Activated CD4-positive, alpha-beta T cell treated with anti-CD3 and anti-CD28 coated beads for 24 hours (primary cell): ENCODE measurements around the gene AP2S1.
"Not testable (repeated sequence)": the region's sequence is repeated elsewhere in the genome, so short reads cannot be mapped to it uniquely, and the experiment has no call there.

Experiments used
- DNase-seq, 2 donors: peaks; one replicate each; pipeline ENCODE4 v3.0.0-alpha.2; 2020; ENCODE audit warnings: low read depth in 2 of 2

The AP2S1 gene

DNA sequence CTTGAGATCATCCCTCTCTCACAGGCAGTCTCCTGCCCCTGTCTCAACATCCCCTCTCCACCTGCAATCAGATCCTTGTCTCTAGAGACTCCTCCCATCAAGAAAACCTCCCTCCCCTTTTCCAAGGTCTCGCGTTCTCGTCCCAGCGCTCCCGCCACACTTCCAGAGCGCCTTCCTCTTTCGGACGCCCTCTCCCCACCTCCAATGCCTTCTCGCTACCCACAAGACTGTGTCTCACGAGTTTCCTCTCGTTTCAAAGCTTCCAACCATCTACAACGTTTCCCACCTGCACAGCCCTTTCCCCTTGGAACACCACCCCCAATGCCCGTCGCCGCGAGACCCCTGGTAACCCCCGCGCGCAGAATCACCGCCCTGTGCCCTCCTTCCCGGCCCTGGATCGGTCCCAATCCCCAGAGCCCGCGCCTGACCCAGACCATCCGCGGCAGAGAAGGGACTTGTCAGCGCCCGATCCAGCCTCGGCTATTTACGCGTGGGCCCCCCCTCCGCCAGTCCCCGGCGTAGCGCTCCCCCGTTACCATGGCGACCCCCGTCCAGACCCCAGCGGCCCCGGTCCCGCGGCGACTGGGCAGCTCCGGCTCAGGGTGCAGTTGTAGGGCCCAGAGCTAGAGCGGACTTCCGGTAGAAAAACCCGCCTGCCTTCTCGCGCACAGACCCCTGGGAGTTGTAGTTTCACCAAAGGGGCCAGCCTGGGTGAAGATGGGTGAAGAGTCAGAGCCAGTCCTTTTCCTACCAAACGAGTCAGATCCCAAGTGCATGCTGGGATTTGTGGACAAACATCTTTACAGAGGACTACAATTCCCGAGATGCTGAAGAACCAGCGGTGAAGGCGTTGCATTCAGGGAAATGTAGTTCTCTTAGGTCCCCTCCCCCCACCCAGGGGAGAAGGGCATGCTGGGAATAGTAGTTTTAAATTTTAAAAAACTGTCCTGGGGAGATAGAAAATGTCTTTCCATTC is at the start of gene AP2S1:
TSS of gene AP2S1 (minus strand) at position 619 of the 976 bp plus-strand sequence. CDS start at position 539, 80 bp downstream.
- DNase-seq: peak; percentile 84

DNA sequence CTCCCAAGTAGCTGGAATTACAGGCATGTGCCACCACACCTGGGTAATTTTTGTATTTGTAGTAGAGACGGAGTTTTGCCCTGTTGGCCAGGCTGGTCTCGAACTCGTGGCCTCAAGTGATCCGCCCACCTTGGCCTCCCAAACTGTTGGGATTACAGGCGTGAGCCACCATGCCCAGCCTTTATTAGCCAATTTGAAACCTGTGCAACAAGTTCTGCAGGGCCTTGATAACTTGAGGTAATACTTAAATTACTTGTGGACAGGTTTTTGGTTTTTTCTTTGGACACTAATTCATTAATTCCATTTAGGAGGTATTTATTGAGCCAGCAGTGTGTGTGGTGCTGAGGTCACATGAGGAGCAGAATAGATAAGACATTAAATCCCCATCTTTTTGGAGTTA is 49.7 kb upstream of the AP2S1 start:
- DNase-seq: no peak

DNA sequence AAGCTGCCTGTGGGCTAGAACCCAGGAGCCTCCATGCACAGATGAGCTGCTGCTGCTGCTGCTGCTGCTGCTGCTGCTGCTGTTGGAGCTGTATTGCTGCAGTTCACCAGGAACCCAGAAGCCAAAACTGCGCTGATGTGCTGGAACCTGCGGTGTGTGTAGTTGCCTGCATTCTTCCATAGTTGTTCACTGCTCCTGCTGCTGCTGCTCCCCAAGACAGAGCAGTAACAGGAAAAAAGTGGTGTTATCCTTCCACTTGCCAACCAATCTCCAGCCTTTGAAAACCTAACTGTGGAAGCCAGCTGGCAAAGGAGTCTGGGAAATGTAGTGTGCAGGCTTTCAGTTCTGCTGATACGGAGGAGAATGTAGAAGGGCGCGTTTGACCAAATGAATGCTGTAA is 48.1 kb upstream of the AP2S1 start:
- no peak for DNase-seq

DNA sequence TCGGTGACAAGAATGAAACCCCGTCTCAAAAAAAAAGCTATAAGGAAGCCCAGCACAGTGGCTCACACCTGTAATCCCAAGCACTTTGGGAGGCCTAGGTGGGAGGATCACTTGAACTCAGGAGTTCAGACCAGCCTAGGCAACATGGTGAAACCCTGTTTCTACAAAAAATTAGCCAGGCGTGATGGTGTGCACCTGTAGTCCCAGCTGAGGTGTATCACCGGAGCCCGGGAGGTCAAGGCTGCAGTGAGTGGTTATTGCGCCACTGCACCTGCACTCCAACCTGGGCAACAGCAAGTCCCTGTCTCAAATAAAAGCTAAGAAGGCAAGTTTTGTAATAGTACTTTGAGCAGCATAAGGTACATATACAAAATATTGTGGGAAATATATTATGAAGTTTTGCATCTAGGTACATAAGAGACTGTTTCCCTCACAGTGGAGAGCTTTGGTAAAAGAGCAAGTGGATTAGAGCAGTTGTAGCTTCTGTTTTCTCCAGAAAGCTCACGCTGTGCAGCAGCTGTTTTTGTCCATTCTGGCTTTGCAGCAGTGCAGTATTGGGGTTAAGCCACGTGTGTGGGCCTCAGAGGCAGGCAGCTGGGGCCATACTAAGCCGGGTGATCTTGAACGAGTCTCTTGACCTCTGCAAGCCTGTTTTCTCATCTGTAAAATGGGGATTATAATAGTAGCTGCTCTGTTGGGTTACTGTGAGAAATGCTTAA is 45.6 kb upstream of the AP2S1 start:
- no peak for DNase-seq

DNA sequence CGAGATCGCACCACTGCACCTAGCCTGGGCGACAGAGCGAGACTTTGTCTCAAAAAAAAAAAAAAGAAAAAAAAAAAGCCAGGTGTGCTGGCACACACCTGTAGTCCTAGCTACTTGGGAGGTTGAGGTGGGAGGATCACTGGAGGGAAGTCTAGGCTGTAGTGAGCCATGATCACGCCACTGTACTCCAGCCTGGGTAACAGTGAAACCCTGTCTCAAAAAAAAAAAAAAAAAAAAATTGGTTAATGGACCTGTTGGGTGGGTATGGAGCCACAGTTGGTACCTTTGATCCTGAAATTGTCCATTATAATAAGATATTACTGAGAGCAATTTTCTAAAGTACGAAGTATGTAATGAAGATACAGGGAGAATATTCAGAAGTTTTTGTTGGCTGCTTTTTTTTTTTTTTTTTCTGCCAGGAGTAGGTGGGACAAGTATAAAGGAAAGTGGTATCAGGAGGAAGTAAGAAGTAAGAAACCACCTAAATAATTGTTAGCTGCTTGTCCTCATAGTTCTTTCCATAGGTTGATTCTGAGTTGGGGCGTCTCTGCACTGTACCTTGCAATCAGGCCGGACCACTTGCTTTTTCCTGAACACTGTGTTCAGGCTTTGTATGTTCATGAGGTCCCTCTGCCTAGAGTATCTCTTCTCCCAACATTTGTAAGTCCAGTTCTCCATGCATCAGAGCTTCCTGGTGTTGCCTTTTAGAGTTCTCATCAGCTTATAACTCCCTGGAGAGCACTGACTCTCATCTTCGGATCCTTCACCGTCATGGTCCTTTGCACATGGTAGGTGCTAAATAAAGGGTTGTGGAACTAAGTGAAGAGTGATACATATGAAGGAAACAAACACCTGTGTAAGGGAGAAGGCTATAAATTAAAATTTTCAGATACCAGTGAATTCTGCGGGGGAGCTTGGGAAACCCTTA is 41.9 kb upstream of the AP2S1 start:
- no peak for DNase-seq

DNA sequence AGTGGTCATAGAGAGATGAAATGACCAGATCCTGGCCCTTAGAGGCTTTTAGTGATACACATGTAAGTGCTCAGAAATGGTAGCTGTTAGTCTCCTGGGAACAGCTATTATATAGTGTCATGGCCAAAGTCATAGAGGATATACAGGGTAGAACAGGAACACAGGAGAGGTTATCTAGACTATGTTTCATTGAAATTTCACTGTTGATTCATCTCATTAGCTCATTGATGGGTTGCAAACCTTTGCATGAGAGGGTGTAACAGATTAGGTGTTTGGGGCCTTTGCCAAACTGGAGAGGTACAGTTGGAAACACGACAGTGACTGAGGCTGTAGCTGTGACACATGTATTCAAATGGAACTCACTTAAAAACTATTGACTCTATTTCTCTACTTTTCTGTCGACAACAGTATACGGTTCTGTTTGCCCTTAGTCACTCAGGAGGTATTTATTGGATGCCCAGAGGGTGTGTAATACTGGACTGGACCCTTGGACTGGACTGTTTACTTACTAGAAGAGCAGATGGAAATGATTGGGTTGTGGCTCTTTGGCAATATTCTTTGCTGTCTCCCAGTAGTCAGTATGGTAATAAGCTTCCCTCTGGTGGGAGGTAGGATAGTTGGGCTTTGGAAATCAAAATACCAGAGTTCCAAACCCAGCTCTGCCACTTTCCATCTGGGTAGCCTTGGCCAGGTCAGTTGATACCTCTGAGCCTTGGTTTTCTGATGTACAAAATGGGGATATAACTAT is 40.0 kb upstream of the AP2S1 start:
- DNase-seq: no peak

DNA sequence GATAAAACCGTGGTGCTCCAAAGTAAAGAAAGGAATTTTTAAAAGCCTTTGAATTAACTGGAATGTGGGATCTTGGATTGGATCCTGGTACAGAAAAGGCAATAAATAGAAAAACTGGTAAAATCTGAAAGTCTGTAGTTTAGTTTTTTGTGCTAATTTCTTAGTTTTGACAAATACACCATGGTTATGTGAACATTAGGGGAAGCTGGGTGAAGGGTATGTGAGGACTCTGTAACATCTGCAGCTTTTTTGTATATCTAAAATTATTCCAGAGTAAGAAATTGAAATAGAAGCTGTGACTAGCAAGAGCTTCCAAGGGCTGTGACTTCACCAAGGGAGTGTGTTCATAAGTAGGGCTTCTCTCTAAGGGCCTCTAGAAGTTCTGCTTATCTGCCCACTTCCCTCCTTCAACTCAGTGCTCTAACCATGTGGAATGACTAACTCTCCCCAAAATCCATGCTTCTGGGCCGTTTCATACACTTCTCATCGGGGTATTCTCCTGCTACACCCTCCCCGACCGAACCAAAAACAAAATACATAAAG is 36.7 kb upstream of the AP2S1 start:
- no peak for DNase-seq

DNA sequence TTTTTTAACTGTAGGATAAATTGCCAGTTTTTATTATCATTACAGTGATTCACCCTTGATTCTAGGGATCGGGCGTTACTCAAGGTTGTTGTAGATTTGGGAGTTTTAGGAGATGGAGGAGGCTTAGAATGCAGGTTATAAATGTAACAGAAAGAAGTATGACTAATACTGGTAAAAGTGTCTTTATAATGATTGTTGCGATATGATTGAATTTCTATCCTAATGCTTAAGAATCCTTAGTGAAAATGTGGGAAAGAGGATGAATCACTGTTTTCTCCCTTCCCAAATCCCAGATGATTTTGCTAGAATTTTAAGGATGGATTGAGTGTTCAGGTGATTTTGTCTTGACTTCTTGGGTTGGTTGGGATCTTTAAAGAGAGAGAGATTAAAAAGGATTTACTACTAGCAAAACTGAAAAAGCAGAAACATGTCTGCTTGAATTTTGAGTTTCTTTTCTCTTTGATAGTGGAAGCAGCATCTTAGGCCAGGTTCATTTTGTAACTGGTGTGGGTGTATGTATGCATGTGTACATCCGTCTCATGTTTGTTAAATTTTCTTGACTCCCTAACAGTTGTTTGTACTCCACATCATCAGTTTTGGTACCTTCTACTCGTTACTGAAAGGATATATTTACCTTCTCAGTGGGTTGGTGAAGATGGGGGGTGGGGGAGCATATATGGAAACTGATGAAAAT is 36.0 kb upstream of the AP2S1 start:
- no peak for DNase-seq

DNA sequence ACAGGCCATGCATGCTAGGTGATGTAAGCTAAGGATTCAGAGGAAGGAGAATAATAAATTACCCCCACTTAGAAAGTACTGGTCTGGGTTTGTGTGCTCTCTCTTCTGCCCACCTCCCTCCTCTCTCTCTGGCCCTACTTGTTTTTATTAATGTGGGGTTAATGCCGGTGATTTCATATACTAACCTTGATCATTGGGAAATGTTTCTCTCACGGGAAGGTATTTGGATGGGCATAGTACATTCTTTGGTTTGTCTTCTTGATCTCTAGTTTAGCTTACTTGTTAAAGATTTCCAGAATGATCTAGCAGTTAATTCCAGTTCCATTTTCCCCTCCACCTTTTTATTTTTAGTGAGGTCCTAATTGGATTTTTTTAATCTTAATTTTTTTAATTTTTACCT is 34.8 kb upstream of the AP2S1 start:
- no peak for DNase-seq

DNA sequence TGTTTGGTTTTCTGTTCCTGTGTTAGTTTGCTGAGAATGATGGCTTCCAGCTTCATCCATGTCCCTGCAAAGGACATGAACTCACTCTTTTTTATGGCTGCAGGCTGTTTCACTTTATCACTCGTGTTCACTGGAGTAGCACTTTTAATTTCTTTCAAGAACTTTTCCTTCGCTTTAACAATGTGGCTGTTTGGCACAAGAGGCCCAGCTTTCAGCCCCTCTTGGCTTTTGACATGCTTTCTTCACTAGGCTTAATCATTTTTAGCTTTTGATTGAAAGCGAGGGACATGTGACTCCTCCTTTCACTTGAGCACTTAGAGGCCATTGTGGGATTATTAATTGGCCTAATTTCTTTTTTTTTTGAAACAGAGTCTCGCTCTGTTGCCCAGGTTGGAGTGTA is 32.1 kb upstream of the AP2S1 start:
- DNase-seq: not testable (repeated sequence)

DNA sequence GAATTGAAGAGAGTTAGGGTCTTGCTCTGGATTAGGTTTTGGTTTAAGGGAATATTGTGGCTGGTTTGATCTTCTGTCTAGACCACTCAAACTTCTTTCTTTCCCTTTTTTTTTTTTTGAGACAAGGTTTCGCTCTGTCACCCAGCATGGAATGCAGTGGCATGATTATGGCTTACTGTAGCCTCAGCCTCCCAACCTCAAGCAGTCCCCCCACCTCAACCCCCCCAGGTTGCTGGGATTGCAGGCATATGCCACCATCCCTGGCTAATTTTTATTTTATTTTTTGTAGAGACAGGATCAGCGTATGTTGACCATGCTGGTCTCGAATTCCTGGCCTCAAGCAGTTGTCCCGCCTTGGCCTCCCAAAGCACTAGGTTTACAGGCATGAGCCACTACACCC is 31.4 kb upstream of the AP2S1 start:
- no peak for DNase-seq

DNA sequence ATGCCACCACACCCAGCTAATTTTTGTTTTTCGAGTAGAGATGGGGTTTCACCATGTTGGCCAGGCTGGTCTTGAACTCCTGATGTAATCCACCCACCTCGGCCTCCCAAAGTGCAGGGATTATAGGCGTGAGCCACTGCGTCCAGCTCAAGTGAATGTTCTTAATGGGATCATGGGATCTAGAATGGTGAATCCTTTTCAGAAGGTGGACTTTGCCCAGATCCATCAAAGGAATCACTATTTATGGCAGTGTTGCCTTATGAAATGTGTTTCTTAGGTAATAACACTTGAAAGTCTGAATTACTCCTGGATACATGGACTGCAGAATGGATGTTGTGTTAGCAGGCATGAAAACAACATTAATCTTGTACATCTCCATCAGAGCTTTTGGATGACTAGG is 30.4 kb upstream of the AP2S1 start:
- no peak for DNase-seq

DNA sequence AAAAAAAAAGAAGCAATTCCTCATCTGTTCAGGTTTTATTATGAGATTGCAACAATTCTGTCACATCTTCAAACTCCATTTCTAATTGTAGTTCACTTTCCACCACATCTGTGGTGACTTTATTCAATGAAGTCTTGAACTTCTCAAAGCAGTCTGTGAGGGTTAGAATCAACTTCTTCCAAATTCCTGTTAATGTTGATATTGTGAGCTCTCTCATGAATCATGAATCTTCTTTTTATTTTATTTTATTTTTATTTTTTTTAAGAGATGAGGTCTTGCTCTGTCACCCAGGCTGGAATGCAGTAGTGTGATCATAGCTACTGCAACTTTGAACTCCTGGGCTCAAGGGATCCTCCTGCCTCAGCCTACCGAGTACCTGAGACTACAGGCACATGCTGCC is 29.8 kb upstream of the AP2S1 start:
- DNase-seq: no peak

DNA sequence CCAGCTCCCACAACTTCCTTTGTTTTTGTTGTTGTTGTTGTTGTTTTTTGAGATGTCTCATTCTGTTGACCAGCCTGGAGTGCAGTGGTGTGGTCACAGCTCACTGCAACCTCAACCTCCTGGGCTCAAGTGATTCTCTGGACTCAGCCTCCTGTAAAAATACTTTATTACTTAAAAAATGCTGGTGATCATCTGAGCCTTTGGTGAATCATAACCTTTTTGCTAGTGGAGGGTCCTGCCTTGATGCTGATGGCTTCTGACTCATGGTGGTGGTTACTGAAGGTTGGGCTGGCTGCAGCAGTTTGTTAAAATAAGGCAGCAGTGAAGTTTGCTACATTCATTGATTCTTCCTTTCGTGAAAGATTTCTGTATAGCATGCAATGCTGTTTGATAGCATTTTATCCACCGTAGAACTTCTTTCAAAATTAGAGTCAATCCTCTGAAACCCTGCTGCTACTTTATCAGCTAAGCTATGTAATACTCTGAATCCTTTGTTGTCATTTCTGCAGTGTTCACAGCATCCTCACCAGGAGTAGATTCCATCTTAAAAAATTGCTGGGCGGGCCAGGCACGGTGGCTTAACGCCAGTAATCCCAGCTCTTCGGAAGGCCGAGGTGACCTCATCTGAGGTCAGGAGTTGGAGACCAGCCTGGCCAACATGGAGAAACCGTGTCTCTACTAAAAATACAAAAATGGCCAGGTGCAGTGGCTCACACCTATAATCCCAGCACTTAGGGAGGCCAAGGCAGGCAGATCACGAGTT is 28.1 kb upstream of the AP2S1 start:
- no peak for DNase-seq

DNA sequence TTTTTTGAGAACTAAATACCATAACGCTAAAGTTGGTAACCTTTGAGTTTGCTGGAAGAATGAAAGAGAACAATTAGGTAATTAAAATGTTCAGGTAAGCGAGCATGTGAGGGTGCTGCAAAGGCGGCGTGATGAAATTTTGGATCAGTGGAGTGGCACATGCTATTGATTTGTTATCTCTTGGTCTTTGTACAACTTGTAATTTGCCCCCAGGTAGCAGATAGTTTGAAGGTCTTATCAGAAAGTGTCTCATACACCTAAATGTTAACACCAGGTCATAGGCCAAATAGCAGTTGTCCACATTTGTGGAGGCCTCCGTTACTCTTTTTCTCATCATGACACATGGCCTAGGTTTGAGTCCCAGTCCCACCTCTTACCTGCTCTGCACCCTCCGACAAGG is 25.0 kb upstream of the AP2S1 start:
- no peak for DNase-seq

DNA sequence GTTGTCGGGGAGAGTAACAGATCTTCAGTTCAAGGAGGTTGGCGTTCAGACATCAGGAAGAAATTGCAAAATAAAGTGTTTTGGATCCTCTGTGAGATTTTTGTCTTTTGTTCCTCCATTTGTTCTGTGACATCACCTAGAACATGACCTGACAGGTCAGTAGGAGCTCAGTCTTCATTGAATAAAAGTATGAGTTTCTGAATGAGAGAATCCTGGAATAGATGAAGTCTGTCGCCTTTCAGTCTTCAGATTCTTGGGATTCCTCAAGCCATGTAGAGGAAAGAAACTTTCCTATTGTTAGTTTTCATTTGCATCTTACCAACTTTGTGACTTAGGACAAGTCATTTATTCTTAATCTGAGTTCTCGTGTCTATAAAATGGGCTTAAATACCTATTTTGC is 24.6 kb upstream of the AP2S1 start:
- no peak for DNase-seq

DNA sequence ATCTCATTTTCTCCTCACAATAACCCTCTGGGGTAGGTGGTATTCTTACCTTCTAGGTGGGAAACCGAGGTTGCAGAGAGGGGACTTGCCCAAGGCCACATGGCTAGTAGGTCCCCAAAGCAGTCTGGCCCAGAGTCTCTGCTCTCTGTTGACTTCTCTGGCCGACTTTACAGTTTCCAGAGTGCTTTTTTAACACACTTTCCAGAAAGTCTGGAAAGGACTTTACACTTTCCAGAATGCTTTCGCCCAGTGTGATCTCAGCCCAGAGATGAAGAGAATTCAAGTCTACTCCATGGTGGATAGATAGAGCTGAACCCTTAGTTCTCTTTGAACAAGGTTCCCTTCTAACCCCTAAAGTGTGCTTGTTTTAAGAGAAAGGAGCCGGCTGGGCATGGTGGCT is 22.3 kb upstream of the AP2S1 start:
- DNase-seq: no peak

DNA sequence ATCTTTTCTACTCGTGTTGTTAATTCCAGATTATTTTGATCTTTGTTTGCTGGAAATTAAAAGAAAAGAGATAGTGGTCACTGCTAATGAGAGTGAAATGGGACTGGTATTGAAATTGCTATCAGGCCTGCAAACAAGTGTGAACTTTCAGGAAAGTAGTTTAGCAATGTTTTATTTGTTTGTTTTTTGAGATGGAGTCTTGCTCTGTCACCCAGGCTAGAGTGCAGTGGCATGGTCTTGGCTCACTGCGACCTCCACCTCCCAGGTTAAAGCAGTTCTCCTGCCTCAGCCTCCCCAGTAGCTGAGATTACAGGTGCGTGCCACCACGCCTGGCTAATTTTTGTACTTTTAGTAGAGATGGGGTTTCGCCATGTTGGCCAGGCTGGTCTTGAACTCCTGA is 20.5 kb upstream of the AP2S1 start:
- not testable (repeated sequence) for DNase-seq

DNA sequence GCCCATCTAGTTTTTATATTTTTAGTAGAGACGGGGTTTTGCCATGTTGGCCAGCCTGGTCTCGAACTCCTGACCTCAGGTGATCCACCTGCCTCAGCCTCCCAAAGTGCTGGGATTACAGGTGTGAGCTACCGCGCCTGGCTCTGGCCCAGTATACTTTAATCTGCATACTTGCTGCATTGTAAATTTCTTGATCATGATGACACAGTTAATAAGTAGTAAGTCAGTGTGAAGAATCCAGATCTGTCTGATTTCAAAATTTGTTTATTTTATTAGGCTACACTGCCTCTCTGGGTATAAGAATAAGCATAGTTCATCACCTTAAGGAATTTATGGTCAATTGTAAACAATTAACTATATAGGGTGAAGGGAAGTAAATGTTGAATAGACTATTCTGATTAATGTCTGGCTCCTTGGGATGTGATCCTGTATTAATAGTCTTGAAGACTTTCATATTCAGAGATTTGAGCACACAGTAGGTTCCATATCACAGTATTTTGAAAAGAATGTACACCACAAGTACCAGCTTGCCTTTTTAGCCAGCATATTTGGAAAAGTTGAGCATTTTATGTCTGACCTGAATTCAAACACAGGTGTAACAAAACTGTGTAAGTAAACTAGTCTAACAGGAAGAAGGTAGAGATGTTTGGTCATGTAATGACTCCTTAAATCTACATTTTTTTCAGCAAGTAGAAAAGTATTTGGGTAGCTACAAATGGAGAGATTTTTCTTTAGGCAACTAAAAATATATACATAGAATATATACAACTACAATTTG is 17.6 kb upstream of the AP2S1 start:
- DNase-seq: no peak
